GM20000 (cell line): ENCODE measurements around the gene CRACDL.

Source experiments
- DNase-seq: peaks from one replicate; pipeline ENCODE4 v3.0.0; 2012; ENCODE audit warnings: low spot score
- TF ChIP-seq, protein P1 (sequence below): IDR thresholded peaks from 2 replicates; pipeline ENCODE4 v1.5.1; 2012; ENCODE audit warnings: mild to moderate bottlenecking, control low read depth; ENCODE audit errors: extremely low read depth, missing control alignments

The CRACDL gene

DNA sequence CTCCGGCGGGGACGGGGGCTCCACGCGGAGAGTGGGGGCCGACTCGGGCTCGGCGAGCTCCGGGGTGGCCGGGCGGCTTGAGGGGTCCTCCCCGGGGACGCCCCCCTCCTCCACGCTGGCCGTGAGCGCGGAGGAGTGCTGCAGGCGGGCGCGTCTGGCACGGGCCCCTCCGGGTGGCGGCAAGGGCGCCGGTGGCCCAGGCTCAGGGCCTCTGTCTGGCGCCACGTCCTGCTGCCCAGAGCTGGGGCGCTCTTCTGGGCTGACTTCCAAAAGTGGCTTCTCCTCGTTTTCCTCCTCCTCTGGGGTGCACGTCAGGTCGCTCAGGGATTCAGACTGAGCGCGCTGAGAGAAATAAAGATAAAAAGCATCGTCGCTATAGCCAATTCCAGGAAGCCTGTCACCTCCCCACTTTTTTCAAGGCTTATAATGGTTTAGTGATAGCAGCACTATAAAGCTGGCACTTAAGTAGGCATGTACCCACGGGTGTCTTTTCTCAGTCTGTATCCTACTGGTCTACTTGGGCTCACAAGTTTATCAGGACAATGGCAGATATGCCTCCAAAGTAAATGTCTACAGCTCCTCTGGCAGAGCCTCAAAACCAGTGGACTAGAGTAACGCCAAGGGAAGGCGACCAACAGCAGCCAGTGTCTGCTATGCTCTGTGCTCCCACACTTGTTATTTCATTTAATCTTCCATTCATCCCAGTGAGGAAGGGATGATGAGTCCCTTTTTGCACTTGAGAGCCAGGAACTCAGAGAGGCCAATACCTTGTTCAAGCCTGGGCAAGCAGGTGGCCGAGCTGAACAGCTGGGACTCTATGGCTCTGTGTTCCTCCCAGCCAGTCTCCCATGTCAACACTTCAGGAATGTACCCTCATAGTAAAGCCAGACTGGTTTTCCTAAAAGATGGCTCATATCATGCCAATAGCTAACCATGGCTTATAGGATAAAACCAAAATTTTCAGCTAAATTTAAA is 112.5 kb downstream of the CRACDL start:
- TF ChIP-seq, protein P1, sequence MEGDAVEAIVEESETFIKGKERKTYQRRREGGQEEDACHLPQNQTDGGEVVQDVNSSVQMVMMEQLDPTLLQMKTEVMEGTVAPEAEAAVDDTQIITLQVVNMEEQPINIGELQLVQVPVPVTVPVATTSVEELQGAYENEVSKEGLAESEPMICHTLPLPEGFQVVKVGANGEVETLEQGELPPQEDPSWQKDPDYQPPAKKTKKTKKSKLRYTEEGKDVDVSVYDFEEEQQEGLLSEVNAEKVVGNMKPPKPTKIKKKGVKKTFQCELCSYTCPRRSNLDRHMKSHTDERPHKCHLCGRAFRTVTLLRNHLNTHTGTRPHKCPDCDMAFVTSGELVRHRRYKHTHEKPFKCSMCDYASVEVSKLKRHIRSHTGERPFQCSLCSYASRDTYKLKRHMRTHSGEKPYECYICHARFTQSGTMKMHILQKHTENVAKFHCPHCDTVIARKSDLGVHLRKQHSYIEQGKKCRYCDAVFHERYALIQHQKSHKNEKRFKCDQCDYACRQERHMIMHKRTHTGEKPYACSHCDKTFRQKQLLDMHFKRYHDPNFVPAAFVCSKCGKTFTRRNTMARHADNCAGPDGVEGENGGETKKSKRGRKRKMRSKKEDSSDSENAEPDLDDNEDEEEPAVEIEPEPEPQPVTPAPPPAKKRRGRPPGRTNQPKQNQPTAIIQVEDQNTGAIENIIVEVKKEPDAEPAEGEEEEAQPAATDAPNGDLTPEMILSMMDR = no peak
- no peak for DNase-seq

DNA sequence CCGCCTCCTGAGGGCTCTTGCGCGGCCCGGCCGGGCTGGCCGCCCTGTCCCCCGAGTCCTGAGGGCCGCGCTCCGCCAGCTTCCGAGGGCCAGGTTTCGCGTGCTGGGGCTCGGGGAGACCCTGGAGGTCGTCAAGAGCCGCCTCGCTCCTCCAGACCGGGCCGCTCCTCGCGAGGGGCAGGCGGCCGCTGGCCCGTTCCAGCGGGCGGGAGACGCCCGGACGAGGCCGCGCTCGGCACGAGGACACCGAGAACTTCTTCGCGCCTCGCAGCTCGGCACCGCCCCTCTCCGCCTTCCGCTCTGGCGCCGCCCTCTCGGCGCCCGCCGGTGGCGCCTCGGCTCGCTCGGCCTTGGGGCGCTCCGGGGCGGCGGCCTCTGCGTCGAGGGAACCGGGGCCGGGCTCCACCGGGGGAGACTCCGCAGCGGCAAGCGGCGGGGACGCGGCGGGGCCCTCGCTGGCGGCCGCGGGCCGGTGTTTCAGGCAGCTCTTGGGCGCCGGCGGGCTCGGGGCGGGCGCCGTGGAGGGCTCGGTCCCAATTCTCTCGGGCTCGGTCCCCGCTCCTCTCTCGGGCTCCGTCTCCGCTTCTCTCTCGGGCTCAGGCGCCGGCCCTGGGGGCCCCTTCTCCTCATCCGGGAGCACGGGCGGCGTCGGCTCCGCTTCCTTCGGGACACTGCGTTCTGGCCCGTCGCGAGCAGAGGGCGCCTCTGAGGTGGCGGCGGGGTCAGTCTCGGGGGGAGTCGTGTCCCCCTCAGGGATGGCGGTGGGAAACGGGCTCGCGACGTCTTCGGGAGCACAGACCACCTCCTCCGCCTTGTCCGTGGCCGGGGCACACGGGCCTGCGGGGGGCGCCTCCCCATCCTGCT is 113.5 kb downstream of the CRACDL start:
- TF ChIP-seq, protein P1 = no peak
- peak; percentile 56 for DNase-seq

DNA sequence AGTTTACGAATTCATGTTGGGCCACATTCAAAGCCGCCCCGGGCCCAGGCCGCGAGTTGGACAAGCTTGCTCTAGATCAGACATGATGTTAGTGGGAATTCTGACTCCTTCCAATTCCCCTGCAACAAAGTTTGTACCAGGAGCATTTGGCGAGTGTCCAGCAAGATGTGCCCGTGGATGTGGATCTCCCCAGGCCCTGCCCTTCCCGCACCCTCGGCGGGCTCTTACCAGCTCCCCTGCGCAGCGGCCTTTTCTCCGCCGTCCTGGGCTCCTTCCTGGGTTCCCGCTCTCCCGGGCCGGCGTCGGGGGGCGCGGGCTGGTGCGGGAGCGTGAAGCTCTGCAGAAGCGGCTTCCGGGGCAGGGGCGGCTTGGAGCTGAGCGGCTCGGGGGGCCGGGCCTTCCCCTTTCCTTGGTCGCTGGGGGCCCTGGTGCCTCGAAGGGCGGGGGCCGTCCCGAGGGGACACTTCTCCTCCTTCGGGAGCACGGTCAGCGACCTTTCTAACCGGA is 114.3 kb downstream of the CRACDL start:
- no peak for DNase-seq
- TF ChIP-seq, protein P1 = no peak

DNA sequence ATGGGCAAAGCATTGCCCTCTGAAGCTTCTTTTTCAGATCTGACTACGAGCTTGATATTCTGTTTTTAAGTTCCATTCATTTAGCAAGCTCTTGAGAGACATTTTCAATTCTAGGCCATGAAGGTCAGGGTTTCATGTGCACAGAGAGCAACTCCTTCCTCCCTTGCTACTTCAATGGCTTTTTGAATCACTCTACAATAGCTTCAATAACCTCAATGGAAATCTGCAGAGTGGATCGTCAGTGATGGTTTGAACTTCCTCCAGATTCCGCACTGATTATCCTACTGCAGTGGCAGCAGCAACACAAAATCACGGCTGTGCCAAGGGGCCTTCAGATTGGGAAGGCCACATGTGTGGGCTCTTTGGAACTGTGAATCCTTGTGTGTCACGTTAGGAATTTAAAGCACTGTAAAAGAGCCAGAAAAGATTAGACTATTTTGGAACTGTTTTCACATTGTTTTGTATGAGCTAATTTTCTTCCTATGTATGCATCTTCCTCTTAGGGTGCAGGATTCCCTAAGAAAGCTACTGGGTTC is 116.7 kb downstream of the CRACDL start:
- TF ChIP-seq, protein P1 = no peak
- no peak for DNase-seq

DNA sequence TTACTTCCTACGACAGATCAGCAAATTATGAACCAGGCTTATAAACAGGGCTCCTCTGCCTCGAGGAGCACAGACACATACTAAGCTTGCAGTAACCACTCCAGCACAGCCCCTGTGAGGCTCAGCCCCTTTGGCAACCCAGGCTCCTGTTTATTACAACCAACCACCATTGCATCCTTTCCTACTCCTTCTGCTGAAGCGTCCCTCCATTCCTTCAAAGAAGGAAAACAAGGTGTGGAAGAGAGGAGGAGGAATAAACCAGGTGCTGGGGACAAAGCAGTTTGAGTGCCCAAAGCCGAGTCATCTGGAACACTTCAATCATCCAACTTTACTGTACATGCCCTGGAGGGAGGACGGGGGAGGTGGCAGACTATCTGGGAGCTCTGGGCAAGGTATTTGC is 117.9 kb downstream of the CRACDL start:
- TF ChIP-seq, protein P1 = no peak
- no peak for DNase-seq

DNA sequence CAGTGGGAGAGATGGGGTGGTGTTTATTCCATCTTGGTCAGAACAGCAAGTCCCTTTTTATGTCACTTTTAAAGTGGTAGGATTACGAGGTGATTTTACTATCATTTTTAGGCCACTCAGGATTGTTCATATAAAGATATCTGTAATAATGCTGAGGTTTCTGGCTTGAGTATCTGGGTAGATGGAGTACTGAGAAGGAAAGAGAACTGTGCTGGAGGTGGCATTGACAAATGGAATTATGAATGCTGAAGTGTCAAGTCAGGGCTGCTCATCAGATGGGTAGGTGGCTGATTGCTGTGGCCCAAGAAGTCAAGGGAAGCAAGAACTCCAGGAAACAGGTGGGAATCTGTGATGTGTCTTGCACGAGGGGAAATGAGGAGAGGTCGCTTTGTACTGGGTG is 119.7 kb downstream of the CRACDL start:
- TF ChIP-seq, protein P1 = no peak

More for the DNA sequence above, 119.7 kb downstream of the CRACDL start:
- DNase-seq = no peak
